GM12878 (cell line): ENCODE measurements around the gene ROBO1. TPM values are rescaled to one million over a fixed set of nuclear protein-coding genes. Genes with fewer than 3 reads are reported as not detected.
"Not testable (repeated sequence)": the region's sequence is repeated elsewhere in the genome, so short reads cannot be mapped to it uniquely, and the experiment has no call there.

Experiments used
- ATAC-seq: fragments of 200-7000 bp; cut with Tn5 transposase; 3 replicates; pipeline ENCODE4 v1.9.1; 2020; ENCODE audit warnings: mild to moderate bottlenecking, moderate library complexity
- BruUV-seq: library from RNA; stranded (reverse); fragments of 400-500 nt; replicated peaks from 2 replicates; lab custom pipeline; 2021; lab: Mats Ljungman, UMichigan
- CTCF ChIA-PET: fragments of 300-600 bp; sonication (Branson Sonifier 250); formaldehyde crosslinking; extraction: SDS; loops from one replicate; lab custom pipeline; 2021; ENCODE audit warnings: inconsistent platforms; lab: Yijun Ruan, JAX
- POLR2A ChIA-PET: fragments of 350-600 bp; formaldehyde crosslinking; extraction: SDS; loops from one replicate; lab custom pipeline; 2021; ENCODE audit warnings: inconsistent platforms; lab: Charles Lee
- RAD21 ChIA-PET: fragments of 300-600 bp; sonication (Branson Sonifier 250); formaldehyde crosslinking; loops from one replicate; lab custom pipeline; 2023; ENCODE audit warnings: antibody characterized with exemption; ENCODE audit not compliant: unreplicated experiment; lab: Charles Lee
- SMC1A ChIA-PET: fragments of 300-600 bp; sonication (Branson Sonifier 250); formaldehyde crosslinking; loops from one replicate; lab custom pipeline; 2023; ENCODE audit not compliant: unreplicated experiment, uncharacterized antibody; lab: Charles Lee
- DNase-seq: peaks from one replicate; pipeline ENCODE4 v3.0.0-alpha.2; 2011; ENCODE audit warnings: low read depth, low spot score
- FAIRE-seq: peaks from 3 replicates; lab custom pipeline; 2011; peaks lifted over from hg19 to GRCh38; lab: Jason Lieb, UNC
- H2AFZ ChIP-seq: 2 replicates; pipeline ENCODE4 v1.6.0; 2011; ENCODE audit warnings: low read depth, low read length, control low read depth; ENCODE audit not compliant: control insufficient read depth
- H3K27ac ChIP-seq: 2 replicates; pipeline ENCODE4 v1.5.1; 2011; ENCODE audit warnings: control low read depth; ENCODE audit not compliant: control insufficient read depth, insufficient read depth
- H3K27me3 ChIP-seq, 2 experiments: replicated peaks in 1 of 2; 2 replicates each; pipeline versions ENCODE4 v1.6.0 to v1.6.1; 2011; ENCODE audit warnings: low read length in 1 of 2; ENCODE audit not compliant: control insufficient read depth in 2 of 2, insufficient read depth in 2 of 2
- H3K36me3 ChIP-seq, 2 experiments: 2 replicates each; pipeline ENCODE4 v1.5.1; 2011; ENCODE audit warnings: low read length in 1 of 2; ENCODE audit not compliant: control insufficient read depth in 2 of 2, insufficient read depth in 2 of 2
- H3K4me1 ChIP-seq: 2 replicates; pipeline ENCODE4 v1.6.1; 2011; ENCODE audit warnings: mild to moderate bottlenecking, low read length, moderate library complexity, mixed read lengths; ENCODE audit not compliant: control insufficient read depth, insufficient read depth
- H3K4me2 ChIP-seq: 2 replicates; pipeline ENCODE4 v1.6.0; 2011; ENCODE audit warnings: control low read depth; ENCODE audit not compliant: control insufficient read depth, insufficient read depth
- H3K4me3 ChIP-seq: fragments of 200-600 bp; sonication (generic); 2 replicates; pipeline ENCODE4 v1.5.1; 2016
- H3K79me2 ChIP-seq: 2 replicates; pipeline ENCODE4 v1.6.0; 2011; ENCODE audit warnings: low read length; ENCODE audit not compliant: control insufficient read depth, insufficient read depth
- H3K9ac ChIP-seq: 2 replicates; pipeline ENCODE4 v1.8.0; 2011; ENCODE audit warnings: low read length, control low read depth, mixed read lengths; ENCODE audit not compliant: control insufficient read depth, insufficient read depth
- H3K9me3 ChIP-seq: replicated peaks from 3 replicates; pipeline ENCODE4 v1.5.1; 2011; ENCODE audit warnings: mild to moderate bottlenecking, low read length; ENCODE audit not compliant: control insufficient read depth, insufficient read depth
- H4K20me1 ChIP-seq: 2 replicates; pipeline ENCODE4 v1.6.0; 2011; ENCODE audit not compliant: control insufficient read depth, insufficient read depth
- ATF3 ChIP-seq: IDR thresholded peaks from 2 replicates; pipeline ENCODE4 v1.6.1; 2011; ENCODE audit warnings: low read depth, mild to moderate bottlenecking, low read length, moderate library complexity, borderline replicate concordance; ENCODE audit errors: extremely low read depth
- CREB1 ChIP-seq: IDR thresholded peaks from 2 replicates; pipeline ENCODE4 v1.6.1; 2012; ENCODE audit warnings: low read depth, mild to moderate bottlenecking, inconsistent platforms
- NRF1 ChIP-seq: conservative IDR thresholded peaks from 2 replicates; pipeline ENCODE4 v1.6.1; 2011; ENCODE audit warnings: mild to moderate bottlenecking, low read depth, low read length, improper control_type of control experiment
- RUNX3 ChIP-seq: IDR thresholded peaks from 2 replicates; pipeline ENCODE4 v1.6.1; 2012; ENCODE audit warnings: low read length, inconsistent platforms
- SKIL ChIP-seq: fragments of 450-650 bp; IDR thresholded peaks from 2 replicates; pipeline ENCODE4 v1.6.1; 2017; ENCODE audit warnings: mild to moderate bottlenecking, low read depth, inconsistent platforms; ENCODE audit not compliant: poor library complexity, severe bottlenecking
- SMARCA5 ChIP-seq: fragments of 450-650 bp; IDR thresholded peaks from 2 replicates; pipeline ENCODE4 v1.6.1; 2017; ENCODE audit warnings: mild to moderate bottlenecking
- SREBF2 ChIP-seq: IDR thresholded peaks from 2 replicates; pipeline ENCODE4 v1.6.1; 2012; ENCODE audit warnings: mild to moderate bottlenecking, low read length
- TARDBP ChIP-seq: IDR thresholded peaks from 2 replicates; pipeline ENCODE4 v1.6.1; 2016; ENCODE audit warnings: borderline replicate concordance
- WGBS: methylation state at CpG from one replicate; pipeline ENCODE4 v1.1.6; 2016; ENCODE audit warnings: low lambda C conversion rate; ENCODE audit not compliant: insufficient replicate concordance, insufficient coverage; ENCODE audit errors: missing lambda C conversion rate; 5-methylcytosine and 5-hydroxymethylcytosine counted together
- in situ Hi-C: fragments of 300-500 bp; cut with MboI; formaldehyde crosslinking; loops from 9 replicates; pipeline ENCODE4 v1.14.3; 2018; ENCODE audit warnings: mixed read lengths
- intact Hi-C: fragments of 100-400 bp; cut with micrococcal nuclease; formaldehyde crosslinking; loops from one replicate; pipeline ENCODE4 v1.14.2; 2022; ENCODE audit not compliant: unreplicated experiment
- polyA plus RNA-seq, 11 experiments: library from polyadenylated mRNA; depleted of rRNA in 4 of 11; unstranded in 6 of 11; stranded (reverse) in 5 of 11; fragments of >200 nt; fragmentation: Nextera tagmentation in 4 of 11; fragmentation: Illumina TruSeq in 1 of 11; extraction: Ambion mirVana in 4 of 11; extraction: Trizol in 1 of 11; gene quantifications; 1 replicate in 1 of 11; 2 replicates in 10 of 11; pipeline versions ENCODE4 v1.2.1 to v1.2.3, GENCODE V29; 2011 to 2016; ENCODE audit warnings: inconsistent platforms in 2 of 11, missing spikeins in 2 of 11, low read depth in 1 of 11
- total RNA-seq, 4 experiments: library from RNA; depleted of rRNA in 3 of 4; stranded (reverse); fragments of >200 nt in 3 of 4; fragmentation: Illumina TruSeq in 1 of 4; extraction: Trizol in 1 of 4; gene quantifications; 2 replicates each; pipeline versions ENCODE4 v1.2.1 to v1.2.3, GENCODE V29; 2013 to 2021

Gene ROBO1
- total and polyA plus RNA-seq, 10 of the 15 experiments (the other 5 are each of a cell fraction or from before 2014, with no cell fraction given), result 0.29 to 46.5 (median 1.2) TPM

GRCh38 chr3:78675119-78675805, 1092.5 kb downstream of the ROBO1 start:
- H3K79me2 ChIP-seq, H3K4me1 ChIP-seq, H3K27ac ChIP-seq, H3K4me2 ChIP-seq, FAIRE-seq, H3K4me3 ChIP-seq, H3K9me3 ChIP-seq, intact Hi-C loops, RAD21 ChIA-PET, H3K9ac ChIP-seq, H2AFZ ChIP-seq, BruUV-seq, H3K36me3 ChIP-seq, ATAC-seq, in situ Hi-C loops, POLR2A ChIA-PET, H3K27me3 ChIP-seq, H4K20me1 ChIP-seq, DNase-seq: not testable (repeated sequence)
- WGBS, result 87% methylated on average over 20 of the region's 25 CpGs
- ChIA-PET CTCF (interaction anchor here (1.0 kb wide), 1 partner anchor 10 kb away, joined by 3 read pairs; no protein-coding TSS in a partner anchor), SMC1A (interaction anchor here (0.6 to 1.9 kb wide), 4 partner anchors 42 to 814 kb away, joined by 3 to 4 read pairs (median 4); no protein-coding TSS in a partner anchor)

GRCh38 chr3:78670746-78671145, 1097.1 kb downstream of the ROBO1 start:
- no peak overlapping the region for H3K4me3 ChIP-seq
- H3K36me3 ChIP-seq, result no peaks in the 10 kb centered on the region
- FAIRE-seq (no peak), DNase-seq (no peak), ATAC-seq (no peak)
- ChIA-PET SMC1A (no interaction called here), POLR2A (interaction anchor here (0.6 to 0.7 kb wide), 2 partner anchors 280 to 1456 kb away, joined by 3 to 5 read pairs; no protein-coding TSS in a partner anchor), RAD21 (no interaction called here), CTCF (no interaction called here)
- H3K4me1 ChIP-seq, result no peaks in the 10 kb centered on the region
- H3K27me3 ChIP-seq, result no peaks in the 10 kb centered on the region
- no TSS peak for BruUV-seq
- H3K27ac ChIP-seq, result no peak overlapping the region
- in situ Hi-C loops (loop anchor here (25.0 kb wide), 1 partner anchor 817 kb away; no protein-coding TSS in a partner anchor), intact Hi-C loops (no loop called here)
- no peak overlapping the region for H3K9ac ChIP-seq
- H3K4me2 ChIP-seq, result no peak overlapping the region
- H3K79me2 ChIP-seq, result no peaks in the 10 kb centered on the region
- 64% methylated on average over 4 of the region's 4 CpGs for WGBS
- no peaks in the 10 kb centered on the region for H4K20me1 ChIP-seq
- TF ChIP-seq TARDBP, result no peak
- TF ChIP-seq SKIL, result no peak
- TF ChIP-seq NRF1, result no peak
- no peak for TF ChIP-seq CREB1
- TF ChIP-seq SREBF2, result no peak
- TF ChIP-seq RUNX3, result no peak
- no peak for TF ChIP-seq ATF3
- TF ChIP-seq SMARCA5, result no peak
- no peak overlapping the region for H2AFZ ChIP-seq
- H3K9me3 ChIP-seq, result no peaks in the 10 kb centered on the region
